Neuronal stem cell (in vitro differentiated cells): ENCODE data around the gene PLIN5.

Source experiments
- DNase-seq: peaks from one replicate; pipeline ENCODE4 v3.0.0-alpha.2; 2013; ENCODE audit warnings: low spot score
- H2AFZ ChIP-seq: one replicate; pipeline ENCODE4 v1.6.1; 2013; ENCODE audit warnings: mild to moderate bottlenecking, low read length, inconsistent platforms
- H2AK5ac ChIP-seq: 2 replicates; pipeline ENCODE4 v1.6.1; 2013; ENCODE audit warnings: low read depth, mild to moderate bottlenecking, inconsistent platforms, low read length, moderate library complexity, mixed read lengths
- H2BK120ac ChIP-seq: 2 replicates; pipeline ENCODE4 v1.6.1; 2013; ENCODE audit warnings: low read depth, mild to moderate bottlenecking, inconsistent platforms, low read length, moderate library complexity, mixed read lengths
- H2BK12ac ChIP-seq: one replicate; pipeline ENCODE4 v1.6.1; 2013; ENCODE audit warnings: low read length, inconsistent platforms
- H2BK15ac ChIP-seq: 2 replicates; pipeline ENCODE4 v1.6.1; 2013; ENCODE audit warnings: mild to moderate bottlenecking, low read length, inconsistent platforms, mixed read lengths
- H2BK5ac ChIP-seq: one replicate; pipeline ENCODE4 v1.6.1; 2013; ENCODE audit warnings: inconsistent platforms, mild to moderate bottlenecking, low read length, moderate library complexity
- H3K14ac ChIP-seq: one replicate; pipeline ENCODE4 v1.6.1; 2013; ENCODE audit warnings: low read length, inconsistent platforms
- H3K18ac ChIP-seq: 2 replicates; pipeline ENCODE4 v1.6.1; 2013; ENCODE audit warnings: low read length, inconsistent platforms
- H3K23ac ChIP-seq: 2 replicates; pipeline ENCODE4 v1.6.1; 2013; ENCODE audit warnings: low read depth, mild to moderate bottlenecking, mixed read lengths, low read length, inconsistent platforms; ENCODE audit not compliant: poor library complexity
- H3K27ac ChIP-seq: replicated peaks from 3 replicates; pipeline ENCODE4 v1.5.1; 2013; ENCODE audit warnings: low read length, inconsistent platforms
- H3K27me3 ChIP-seq, 3 experiments: 2 replicates each; pipeline ENCODE4 v1.6.1; 2013; ENCODE audit warnings: low read length in 3 of 3, mild to moderate bottlenecking in 2 of 3, inconsistent platforms in 1 of 3, low read depth in 1 of 3, mixed read lengths in 1 of 3, moderate library complexity in 1 of 3; ENCODE audit not compliant: control insufficient read depth in 3 of 3, insufficient read depth in 3 of 3
- H3K36me3 ChIP-seq, 2 donors: replicated peaks in 1 of 2; 2 replicates each; pipeline ENCODE4 v1.6.1; 2013; ENCODE audit warnings: low read length in 2 of 2; ENCODE audit not compliant: control insufficient read depth in 2 of 2, insufficient read depth in 2 of 2
- H3K4ac ChIP-seq: 2 replicates; pipeline ENCODE4 v1.6.1; 2013; ENCODE audit warnings: inconsistent platforms, mild to moderate bottlenecking, low read length, moderate library complexity
- H3K4me1 ChIP-seq, 2 donors: 1 replicate in 1 of 2; 2 replicates in 1 of 2; pipeline ENCODE4 v1.6.1; 2013; ENCODE audit warnings: low read length in 2 of 2, low read depth in 1 of 2; ENCODE audit not compliant: control insufficient read depth in 2 of 2, insufficient read depth in 1 of 2
- H3K4me2 ChIP-seq: one replicate; pipeline ENCODE4 v1.6.1; 2013; ENCODE audit warnings: mild to moderate bottlenecking, low read length, inconsistent platforms; ENCODE audit not compliant: insufficient read depth, poor library complexity, severe bottlenecking
- H3K4me3 ChIP-seq, 2 donors: 2 replicates each; pipeline ENCODE4 v1.5.1; 2013; ENCODE audit warnings: low read length in 2 of 2, mild to moderate bottlenecking in 2 of 2, inconsistent platforms in 1 of 2, moderate library complexity in 1 of 2
- H3K79me1 ChIP-seq: one replicate; pipeline ENCODE4 v1.6.1; 2013; ENCODE audit warnings: low read depth, mild to moderate bottlenecking, inconsistent platforms, low read length, moderate library complexity
- H3K9ac ChIP-seq: one replicate; pipeline ENCODE4 v1.6.1; 2013; ENCODE audit warnings: mild to moderate bottlenecking, low read depth, low read length, inconsistent platforms; ENCODE audit not compliant: poor library complexity
- H3K9me3 ChIP-seq, 2 donors: replicated peaks in 1 of 2; 2 replicates each; pipeline versions ENCODE3 to v1.6.1; 2013; ENCODE audit warnings: low read length in 2 of 2, mild to moderate bottlenecking in 2 of 2, inconsistent platforms in 1 of 2, low read depth in 1 of 2, mixed read lengths in 1 of 2, moderate library complexity in 1 of 2; ENCODE audit not compliant: control insufficient read depth in 2 of 2, insufficient read depth in 1 of 2
- H4K8ac ChIP-seq: one replicate; pipeline ENCODE4 v1.6.1; 2013; ENCODE audit warnings: low read depth, mild to moderate bottlenecking, inconsistent platforms, low read length, moderate library complexity
- H4K91ac ChIP-seq: one replicate; pipeline ENCODE4 v1.6.1; 2013; ENCODE audit warnings: low read length, low read depth, mild to moderate bottlenecking, inconsistent platforms; ENCODE audit not compliant: poor library complexity
- WGBS, 2 donors: extraction: QIAGEN DNeasy Blood & Tissue Kit; methylation state at CpG; one replicate each; pipeline ENCODE4 v1.1.7; 2013; ENCODE audit warnings: missing lambda C conversion rate in 2 of 2, mixed read lengths in 1 of 2; ENCODE audit not compliant: insufficient read length in 2 of 2, insufficient replicate concordance in 1 of 2; ENCODE audit errors: extremely low coverage in 2 of 2; 5-methylcytosine and 5-hydroxymethylcytosine counted together

PLIN5 gene

DNA sequence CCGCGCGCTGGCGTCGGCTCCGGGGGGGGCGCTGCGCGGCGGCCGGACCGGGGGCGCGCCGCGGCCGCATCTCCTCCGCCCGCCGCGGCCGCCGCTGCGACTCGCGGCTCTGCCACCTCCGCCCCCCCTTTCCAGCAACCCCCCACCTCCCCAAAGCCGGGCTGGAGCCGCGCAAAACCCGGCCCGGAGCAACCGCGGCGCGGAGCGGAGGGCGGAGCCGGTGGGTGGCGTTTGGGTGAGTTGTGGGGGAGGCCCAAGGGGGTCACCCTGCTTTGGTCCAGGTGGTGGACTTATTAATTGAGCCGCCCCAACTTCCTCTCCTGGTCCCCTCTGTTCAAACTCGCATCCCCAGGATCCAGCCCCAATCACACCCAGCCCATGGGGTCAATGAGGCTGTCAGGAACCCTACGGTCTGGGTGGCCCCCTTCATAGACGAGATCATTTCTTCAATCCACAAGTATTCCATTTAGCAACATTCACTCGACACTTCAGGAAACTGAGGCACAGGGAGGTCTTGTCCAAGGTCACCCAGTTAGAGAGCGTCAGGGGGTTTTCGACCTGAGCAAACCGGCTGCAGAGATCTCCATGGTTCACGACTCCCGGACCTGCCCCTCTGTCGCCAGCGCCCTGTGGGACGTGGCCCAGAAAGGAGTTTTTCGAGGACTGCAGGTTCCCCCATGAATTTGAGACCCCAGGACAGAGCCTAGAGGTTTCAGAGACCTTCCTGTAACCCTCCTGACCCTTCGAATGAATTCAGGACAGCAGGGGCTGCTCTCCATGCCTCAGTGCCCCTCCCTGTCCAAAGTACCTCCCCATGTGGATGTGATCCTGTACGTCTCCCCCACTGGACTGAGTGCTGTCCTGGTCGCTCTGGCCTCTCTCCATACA, 46.9 kb upstream of the PLIN5 start:
- H4K91ac ChIP-seq = no peak overlapping the region
- peaks cover 13 to 22% of the 10 kb centered on the region in 2 donors for H3K4me1 ChIP-seq
- H3K36me3 ChIP-seq = peaks cover 0 to 2% of the 10 kb centered on the region in 2 donors
- no peak overlapping the region for H2BK15ac ChIP-seq
- H3K79me1 ChIP-seq = peaks cover 5% of the 10 kb centered on the region
- H2AK5ac ChIP-seq = peak overlapping the region; percentile 64
- DNase-seq = peak; percentile 57
- no peak overlapping the region for H3K9ac ChIP-seq
- no peak overlapping the region for H4K8ac ChIP-seq
- peak overlapping the region; percentile 50 for H3K18ac ChIP-seq
- peak overlapping the region; percentile 84 for H3K4me2 ChIP-seq
- no peak overlapping the region for H2BK12ac ChIP-seq
- H3K27me3 ChIP-seq = peaks cover 0 to 19% (median 5%) of the 10 kb centered on the region in 3 experiments
- H2AFZ ChIP-seq = peak overlapping the region; percentile 64
- H2BK120ac ChIP-seq = peak overlapping the region; percentile 89
- no CpG with 5 or more reads among the region's 57 CpGs for WGBS, 2 donors
- no peak overlapping the region for H3K27ac ChIP-seq
- H3K14ac ChIP-seq = no peak overlapping the region
- H3K9me3 ChIP-seq = no peaks in the 10 kb centered on the region
- peak overlapping the region; percentile 70 to 89 for H3K4me3 ChIP-seq
- peak overlapping the region; percentile 11 for H3K23ac ChIP-seq
- peak overlapping the region; percentile 71 for H2BK5ac ChIP-seq
- H3K4ac ChIP-seq = no peak overlapping the region

DNA sequence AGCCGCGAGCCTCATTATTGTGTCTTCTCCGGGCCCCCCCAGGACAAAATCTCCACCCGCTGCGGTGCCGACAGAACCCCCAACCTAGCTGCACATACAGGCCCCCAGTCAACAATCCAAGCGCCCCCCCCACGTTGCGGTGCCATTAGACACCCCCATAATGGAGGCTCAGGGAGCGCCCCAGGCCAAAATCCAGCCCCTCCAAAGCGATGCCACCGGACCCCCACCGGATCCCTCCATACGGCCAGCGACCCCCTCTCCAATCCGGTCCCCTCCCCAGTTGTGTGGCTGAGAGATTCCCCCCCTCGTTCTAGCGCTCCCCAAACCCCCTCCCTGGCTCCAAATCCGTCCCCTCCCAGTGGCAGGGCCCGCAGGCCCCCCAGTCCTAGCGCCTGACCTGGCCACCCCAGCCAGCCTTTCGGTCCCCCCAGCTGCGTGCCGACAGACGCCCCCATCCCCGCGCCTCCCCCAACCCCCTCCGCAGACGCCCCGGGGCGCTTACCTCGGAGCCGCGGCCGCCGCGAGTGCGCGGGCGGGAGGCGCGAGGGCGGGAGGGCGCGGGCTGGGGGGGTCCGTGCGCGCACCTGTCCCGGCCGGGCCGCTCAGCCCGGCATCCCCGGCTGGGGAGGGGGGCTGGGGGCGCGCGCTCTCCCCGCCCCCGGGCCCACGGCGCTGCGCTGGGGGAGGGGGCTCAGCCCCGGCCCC, 46.1 kb upstream of the PLIN5 start:
- H3K27ac ChIP-seq = no peak overlapping the region
- no peak overlapping the region for H3K14ac ChIP-seq
- peak overlapping the region; percentile 79 for H2AFZ ChIP-seq
- H3K79me1 ChIP-seq = peaks cover 6% of the 10 kb centered on the region
- no peaks in the 10 kb centered on the region for H3K9me3 ChIP-seq
- no peak overlapping the region for H3K4ac ChIP-seq
- H2BK120ac ChIP-seq = peak overlapping the region; percentile 66
- peak overlapping the region; percentile 91 for H2BK15ac ChIP-seq
- H3K4me3 ChIP-seq = peak overlapping the region; percentile 70 to 89
- H2AK5ac ChIP-seq = peak overlapping the region; percentile 53
- no peak overlapping the region for H4K91ac ChIP-seq
- peak overlapping the region; percentile 35 for H3K9ac ChIP-seq
- peak overlapping the region; percentile 84 for H3K4me2 ChIP-seq
- no peak for DNase-seq
- H4K8ac ChIP-seq = no peak overlapping the region
- H3K23ac ChIP-seq = no peak overlapping the region
- peak overlapping the region; percentile 71 for H2BK5ac ChIP-seq
- no peak overlapping the region for H2BK12ac ChIP-seq
- H3K36me3 ChIP-seq = peaks cover 0 to 2% of the 10 kb centered on the region in 2 donors
- peaks cover 0 to 19% (median 5%) of the 10 kb centered on the region in 3 experiments for H3K27me3 ChIP-seq
- H3K4me1 ChIP-seq = peaks cover 12 to 24% of the 10 kb centered on the region in 2 donors
- H3K18ac ChIP-seq = peak overlapping the region; percentile 95
- no CpG with 5 or more reads among the region's 62 CpGs for WGBS, 2 donors

DNA sequence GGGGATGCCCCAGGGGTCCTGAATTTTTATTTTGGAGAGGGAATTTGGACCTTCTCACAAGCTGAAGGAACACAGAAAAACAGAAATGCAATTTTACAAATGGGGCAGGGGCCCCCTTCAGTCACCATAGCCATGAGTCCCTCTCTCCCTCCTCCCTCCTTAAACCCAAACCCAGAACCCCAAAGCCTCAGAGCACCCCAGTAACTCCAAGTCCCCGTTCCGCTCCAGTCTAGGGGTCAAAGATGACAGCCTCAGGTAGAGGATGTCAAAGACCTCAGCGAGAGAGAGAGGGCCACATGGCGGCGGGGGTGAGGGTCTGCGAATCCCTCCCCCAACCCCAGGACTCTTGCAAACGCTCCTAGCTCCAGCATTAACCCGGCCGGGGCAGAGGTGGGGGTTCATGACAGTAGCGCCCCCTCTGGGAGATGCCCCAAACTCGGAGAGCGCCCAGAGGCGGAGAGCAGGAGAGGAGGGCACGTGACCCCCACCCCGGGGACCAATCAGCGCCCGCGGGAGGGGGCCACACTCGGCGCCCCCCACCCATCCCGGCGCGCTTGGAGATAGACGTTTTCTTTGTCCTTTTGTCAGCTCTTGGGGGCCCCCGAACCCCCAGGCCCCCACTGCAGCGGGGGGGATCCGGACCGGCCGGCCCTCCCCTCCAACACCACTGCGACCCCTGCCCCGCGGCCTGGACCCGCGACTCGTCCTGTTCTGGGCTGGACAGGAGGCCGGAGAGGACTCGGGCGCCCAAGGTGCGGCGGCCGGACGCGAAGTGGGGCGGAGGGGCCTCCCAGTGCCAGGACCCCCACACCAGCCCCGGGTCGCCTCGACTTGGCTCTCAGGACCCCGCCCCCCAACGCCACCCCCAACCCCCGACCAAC, 45.2 kb upstream of the PLIN5 start:
- Histone ChIP-seq H3K79me1 (peaks cover 7% of the 10 kb centered on the region), H2BK5ac (peak overlapping the region; percentile 71), H4K8ac (no peak overlapping the region), H3K36me3 (peaks cover 0 to 2% of the 10 kb centered on the region in 2 donors), H3K9ac (peak overlapping the region; percentile 95), H2BK120ac (peak overlapping the region; percentile 95), H3K18ac (peak overlapping the region; percentile 96), H2BK12ac (peak overlapping the region; percentile 82), H3K4ac (no peak overlapping the region), H2BK15ac (peak overlapping the region; percentile 70), H3K23ac (peak overlapping the region; percentile 57), H3K4me1 (peaks cover 18 to 29% of the 10 kb centered on the region in 2 donors), H3K27ac (no peak overlapping the region), H3K4me3 (peak overlapping the region; percentile 70 to 89), H2AFZ (peak overlapping the region; percentile 79), H3K14ac (no peak overlapping the region), H3K27me3 (peaks cover 0 to 19% (median 5%) of the 10 kb centered on the region in 3 experiments), H2AK5ac (peak overlapping the region; percentile 53), H3K4me2 (peak overlapping the region; percentile 84), H4K91ac (no peak overlapping the region), H3K9me3 (no peaks in the 10 kb centered on the region)
- WGBS, 2 donors = no CpG with 5 or more reads among the region's 50 CpGs
- DNase-seq = no peak
